MM.1S (cell line): ENCODE measurements around the gene PDPN.

ENCODE experiments used
- DNase-seq: peaks from one replicate; pipeline ENCODE4 v3.0.0-alpha.2; 2015
- H2AFZ ChIP-seq: fragments of 300-600 bp; sonication (generic); 2 replicates; pipeline ENCODE4 v1.6.0; 2016; ENCODE audit warnings: antibody characterized with exemption, low read length
- H3F3A ChIP-seq: fragments of 300-600 bp; sonication (generic); 2 replicates; pipeline ENCODE4 v1.6.1; 2016; ENCODE audit warnings: mild to moderate bottlenecking, antibody characterized with exemption, low read length, moderate library complexity, mixed read lengths; ENCODE audit not compliant: insufficient read depth
- H3K27ac ChIP-seq: fragments of 300-600 bp; sonication (generic); 2 replicates; pipeline ENCODE4 v1.5.1; 2016; ENCODE audit warnings: mild to moderate bottlenecking, low read length
- H3K27me3 ChIP-seq: fragments of 300-600 bp; sonication (generic); replicated peaks from 2 replicates; pipeline ENCODE4 v1.6.0; 2016; ENCODE audit warnings: low read length; ENCODE audit not compliant: insufficient read depth
- H3K36me3 ChIP-seq: fragments of 300-600 bp; sonication (generic); replicated peaks from 2 replicates; pipeline ENCODE4 v1.6.1; 2016; ENCODE audit warnings: mild to moderate bottlenecking, low read length, mixed read lengths; ENCODE audit not compliant: insufficient read depth
- H3K4me1 ChIP-seq: fragments of 300-600 bp; sonication (generic); 2 replicates; pipeline ENCODE4 v1.6.1; 2016; ENCODE audit warnings: low read length, mixed read lengths
- H3K4me2 ChIP-seq: fragments of 300-600 bp; sonication (generic); 2 replicates; pipeline ENCODE4 v1.6.0; 2016; ENCODE audit warnings: low read depth, low read length
- H3K4me3 ChIP-seq: fragments of 300-600 bp; sonication (generic); 2 replicates; pipeline ENCODE4 v1.5.1; 2016; ENCODE audit warnings: low read length, mixed read lengths
- H3K79me2 ChIP-seq: fragments of 300-600 bp; sonication (generic); 2 replicates; pipeline ENCODE4 v1.6.1; 2016; ENCODE audit warnings: mixed run types, low read length, mixed read lengths
- H3K9ac ChIP-seq: fragments of 300-600 bp; sonication (generic); 2 replicates; pipeline ENCODE4 v1.6.1; 2016; ENCODE audit warnings: low read length, mixed read lengths
- H3K9me2 ChIP-seq: fragments of 300-600 bp; sonication (generic); replicated peaks from 2 replicates; pipeline ENCODE4 v1.6.1; 2016; ENCODE audit warnings: mild to moderate bottlenecking, low read length, mixed read lengths; ENCODE audit not compliant: insufficient read depth
- H3K9me3 ChIP-seq: fragments of 300-600 bp; sonication (generic); replicated peaks from 2 replicates; pipeline ENCODE4 v1.6.1; 2016; ENCODE audit warnings: mild to moderate bottlenecking, low read length, mixed read lengths; ENCODE audit not compliant: insufficient read depth
- H4K20me1 ChIP-seq: fragments of 300-600 bp; sonication (generic); 2 replicates; pipeline ENCODE4 v1.6.1; 2016; ENCODE audit warnings: mild to moderate bottlenecking, low read length, moderate library complexity, mixed read lengths; ENCODE audit not compliant: insufficient read depth
- CTCF ChIP-seq: fragments of 300-600 bp; sonication (generic); IDR thresholded peaks from 2 replicates; pipeline ENCODE4 v1.5.1; 2016; ENCODE audit warnings: antibody characterized with exemption, low read length, mixed read lengths
- EZH2 ChIP-seq: fragments of 300-600 bp; sonication (generic); optimal IDR thresholded peaks from 2 replicates; pipeline ENCODE3; 2017; ENCODE audit warnings: low read depth, mild to moderate bottlenecking, antibody characterized with exemption, low read length, mixed read lengths
- EZH2phosphoT487 ChIP-seq: fragments of 300-600 bp; sonication (generic); IDR thresholded peaks from 2 replicates; pipeline ENCODE4 v1.6.1; 2018; ENCODE audit warnings: antibody characterized with exemption, low read length

PDPN gene

GRCh38 chr1:13590486-13590885 is 6.9 kb downstream of the PDPN start:
- Histone ChIP-seq H4K20me1 (no peaks in the 10 kb centered on the region), H3K27ac (no peak overlapping the region), H3K79me2 (no peaks in the 10 kb centered on the region), H3K4me1 (no peaks in the 10 kb centered on the region), H3K4me2 (no peak overlapping the region), H3F3A (no peaks in the 10 kb centered on the region), H2AFZ (no peak overlapping the region), H3K4me3 (no peak overlapping the region), H3K9ac (no peak overlapping the region), H3K27me3 (0 out of 2 replicates have a peak, but pooled peaks cover 2% of the 10 kb centered on the region), H3K9me3 (no peaks in the 10 kb centered on the region), H3K36me3 (no peaks in the 10 kb centered on the region), H3K9me2 (no peaks in the 10 kb centered on the region)
- TF ChIP-seq EZH2phosphoT487, result no peak
- no peak for TF ChIP-seq CTCF
- TF ChIP-seq EZH2, result no peak
- no peak for DNase-seq

GRCh38 chr1:13593511-13594131 is 10.0 kb downstream of the PDPN start:
- Histone ChIP-seq H3K27ac (no peak overlapping the region), H3K4me1 (no peaks in the 10 kb centered on the region), H3K9me3 (no peaks in the 10 kb centered on the region), H3K4me2 (no peak overlapping the region), H3K79me2 (no peaks in the 10 kb centered on the region), H4K20me1 (no peaks in the 10 kb centered on the region), H2AFZ (no peak overlapping the region), H3K36me3 (no peaks in the 10 kb centered on the region), H3K9me2 (no peaks in the 10 kb centered on the region), H3K9ac (no peak overlapping the region), H3F3A (no peaks in the 10 kb centered on the region), H3K27me3 (peaks cover 13% of the 10 kb centered on the region; the same call in 1 of the 2 replicates), H3K4me3 (no peak overlapping the region)
- TF ChIP-seq EZH2 (no peak), CTCF (no peak)
- DNase-seq, result no peak

GRCh38 chr1:13595411-13595810 is 11.8 kb downstream of the PDPN start:
- no peak for TF ChIP-seq CTCF
- TF ChIP-seq EZH2, result no peak
- no peak for TF ChIP-seq EZH2phosphoT487
- Histone ChIP-seq H3K4me1 (no peaks in the 10 kb centered on the region), H4K20me1 (no peaks in the 10 kb centered on the region), H3K9me3 (no peaks in the 10 kb centered on the region), H3K27ac (no peak overlapping the region), H3K36me3 (no peaks in the 10 kb centered on the region), H3K9ac (no peak overlapping the region), H3K79me2 (no peaks in the 10 kb centered on the region), H3K4me2 (no peak overlapping the region), H3K27me3 (peaks cover 14% of the 10 kb centered on the region; the same call in 1 of the 2 replicates), H2AFZ (no peak overlapping the region), H3K4me3 (no peak overlapping the region), H3K9me2 (no peaks in the 10 kb centered on the region), H3F3A (no peaks in the 10 kb centered on the region)
- DNase-seq, result no peak
